ENCODE results near the gene FAM171A1.

DNA sequence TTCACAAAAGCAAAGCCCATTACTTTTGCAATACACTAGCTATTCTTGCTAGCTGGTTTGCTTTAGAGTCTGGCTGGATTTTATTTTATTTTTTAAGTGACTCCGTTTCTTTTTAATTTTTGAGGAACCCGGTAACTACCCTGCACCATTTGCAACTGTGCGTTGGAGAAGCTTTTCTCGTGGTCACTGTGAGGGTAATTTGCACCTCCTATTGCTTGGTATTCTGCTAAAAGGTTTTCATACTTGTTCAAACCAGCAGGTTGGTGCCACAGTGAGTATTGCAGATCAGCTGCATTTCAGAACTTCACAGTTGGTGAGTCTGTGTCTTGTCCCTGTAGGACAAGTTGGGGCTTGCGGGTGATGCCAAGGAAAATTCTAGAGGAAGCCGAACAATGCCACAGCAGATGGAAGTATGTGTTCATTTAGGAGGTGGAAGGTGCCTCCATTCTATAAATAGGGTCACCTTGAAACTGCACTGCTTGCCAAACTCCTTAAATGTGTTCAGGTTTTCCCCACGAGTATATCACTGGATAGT, 198.7 kb downstream of the FAM171A1 start:
- TF ChIP-seq, protein P1, sequence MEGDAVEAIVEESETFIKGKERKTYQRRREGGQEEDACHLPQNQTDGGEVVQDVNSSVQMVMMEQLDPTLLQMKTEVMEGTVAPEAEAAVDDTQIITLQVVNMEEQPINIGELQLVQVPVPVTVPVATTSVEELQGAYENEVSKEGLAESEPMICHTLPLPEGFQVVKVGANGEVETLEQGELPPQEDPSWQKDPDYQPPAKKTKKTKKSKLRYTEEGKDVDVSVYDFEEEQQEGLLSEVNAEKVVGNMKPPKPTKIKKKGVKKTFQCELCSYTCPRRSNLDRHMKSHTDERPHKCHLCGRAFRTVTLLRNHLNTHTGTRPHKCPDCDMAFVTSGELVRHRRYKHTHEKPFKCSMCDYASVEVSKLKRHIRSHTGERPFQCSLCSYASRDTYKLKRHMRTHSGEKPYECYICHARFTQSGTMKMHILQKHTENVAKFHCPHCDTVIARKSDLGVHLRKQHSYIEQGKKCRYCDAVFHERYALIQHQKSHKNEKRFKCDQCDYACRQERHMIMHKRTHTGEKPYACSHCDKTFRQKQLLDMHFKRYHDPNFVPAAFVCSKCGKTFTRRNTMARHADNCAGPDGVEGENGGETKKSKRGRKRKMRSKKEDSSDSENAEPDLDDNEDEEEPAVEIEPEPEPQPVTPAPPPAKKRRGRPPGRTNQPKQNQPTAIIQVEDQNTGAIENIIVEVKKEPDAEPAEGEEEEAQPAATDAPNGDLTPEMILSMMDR (IDR thresholded peaks at IDR 0.05), result no peak
- no peak for TF ChIP-seq POLR2A (IDR thresholded peaks at IDR 0.05)
- TF ChIP-seq POLR2AphosphoS5 (IDR thresholded peaks at IDR 0.05), result no peak

Measured in prostate gland (tissue), 2 donors.